Measurements from ENCODE around the gene HYKK.
"Not testable (repeated sequence)": the region's sequence is repeated elsewhere in the genome, so short reads cannot be mapped to it uniquely, and the experiment has no call there.

HYKK gene

GRCh38 chr15:78540141-78540870, 32.9 kb downstream of the HYKK start, which contains the start of gene PSMA4:
Gene PSMA4, plus strand, starts transcription at chr15:78540444. Its CDS starts 1,484 bp downstream, at chr15:78541928.
- DNase-seq (ENCODE audit: low read depth, low spot score): peak; percentile 92

DNA sequence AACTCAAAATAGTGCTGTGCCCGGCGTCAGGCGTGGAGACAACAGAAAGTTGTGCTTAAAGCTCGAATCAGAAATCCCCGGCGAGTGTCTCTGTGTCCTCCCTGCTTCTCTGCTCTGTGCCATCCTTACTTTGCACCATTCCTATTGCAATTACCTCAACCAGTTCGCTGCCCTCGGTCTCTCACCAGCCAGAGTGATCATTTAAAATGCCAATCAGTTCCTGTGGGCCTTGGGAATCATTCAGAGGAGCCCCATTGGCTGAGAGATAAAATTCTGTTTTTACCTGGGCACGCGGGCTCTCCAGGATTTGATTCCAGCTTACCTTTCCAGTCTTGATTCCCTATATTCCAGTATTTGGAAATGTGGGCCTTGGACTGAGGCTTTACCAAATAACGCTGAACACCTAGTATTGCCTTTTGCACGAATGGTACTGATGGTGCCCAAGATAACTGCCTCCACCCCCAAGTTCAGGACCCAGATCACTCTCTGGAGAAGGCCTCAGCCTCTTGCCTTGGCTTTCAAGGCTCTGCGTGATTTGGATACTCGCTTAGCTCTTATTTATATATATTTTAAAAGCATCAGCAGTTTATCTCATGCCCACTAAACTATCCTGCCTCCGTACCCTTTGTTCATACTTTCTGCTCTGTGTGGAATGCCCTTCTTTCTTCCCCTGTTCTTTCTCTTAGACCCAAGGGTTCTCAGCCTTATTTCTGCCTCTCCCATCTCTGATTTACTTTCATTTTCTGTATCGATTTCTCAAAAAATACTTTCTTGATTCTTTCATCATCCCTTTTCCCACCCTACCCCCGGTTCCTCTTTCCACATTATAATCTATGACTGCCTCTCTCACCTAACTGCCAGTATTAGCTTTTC, 33.7 kb downstream of the HYKK start:
- peak; percentile 36 for DNase-seq (ENCODE audit: low read depth, low spot score)

GRCh38 chr15:78541744-78542034, 34.3 kb downstream of the HYKK start:
- DNase-seq (ENCODE audit: low read depth, low spot score): no peak

GRCh38 chr15:78542647-78543046, 35.3 kb downstream of the HYKK start:
- DNase-seq (ENCODE audit: low read depth, low spot score): no peak

DNA sequence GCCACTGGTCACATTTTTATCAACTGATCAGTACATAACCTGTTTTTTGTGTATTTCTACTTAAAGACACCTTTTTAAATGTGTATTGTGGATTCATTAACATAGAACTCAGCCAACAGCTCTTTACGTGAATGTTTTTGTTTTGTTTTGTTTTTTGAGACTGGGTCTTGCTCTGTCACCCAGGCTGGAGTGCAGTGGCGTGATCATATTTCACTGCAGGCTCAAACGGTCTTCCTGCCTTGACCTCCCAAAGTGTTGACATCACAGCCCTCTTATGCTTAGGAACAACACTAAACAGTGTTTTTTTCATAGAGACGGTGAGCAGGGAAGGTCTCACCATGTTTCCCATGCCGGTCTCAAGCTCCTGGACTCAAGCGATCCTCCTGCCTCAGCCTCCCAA, 42.8 kb downstream of the HYKK start:
- DNase-seq (ENCODE audit: low read depth, low spot score): peak; percentile 16

- DNase-seq (ENCODE audit: low read depth, low spot score): no peak
These were observed 43.4 kb downstream of the HYKK start for GRCh38 chr15:78550815-78551214.

DNA sequence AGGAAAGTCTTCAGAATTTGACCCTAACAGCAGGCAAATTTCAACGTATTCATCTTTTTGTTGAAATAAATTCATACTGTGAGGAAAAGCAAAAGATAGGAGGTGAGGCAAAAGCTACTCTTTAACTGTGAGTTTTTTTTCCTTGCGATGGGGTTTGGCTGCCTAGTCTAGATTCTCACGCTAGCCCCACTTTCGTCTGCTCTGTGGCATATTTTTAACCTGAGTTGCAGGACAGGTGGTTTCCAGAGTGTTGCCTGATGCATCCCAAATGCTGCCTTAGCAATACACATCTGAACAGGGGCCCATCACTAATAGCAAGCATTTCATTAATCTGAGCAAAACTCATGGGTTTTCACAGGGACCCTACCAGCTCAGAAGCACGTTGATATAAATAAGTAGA, 44.5 kb downstream of the HYKK start:
- no peak for DNase-seq (ENCODE audit: low read depth, low spot score)

DNA sequence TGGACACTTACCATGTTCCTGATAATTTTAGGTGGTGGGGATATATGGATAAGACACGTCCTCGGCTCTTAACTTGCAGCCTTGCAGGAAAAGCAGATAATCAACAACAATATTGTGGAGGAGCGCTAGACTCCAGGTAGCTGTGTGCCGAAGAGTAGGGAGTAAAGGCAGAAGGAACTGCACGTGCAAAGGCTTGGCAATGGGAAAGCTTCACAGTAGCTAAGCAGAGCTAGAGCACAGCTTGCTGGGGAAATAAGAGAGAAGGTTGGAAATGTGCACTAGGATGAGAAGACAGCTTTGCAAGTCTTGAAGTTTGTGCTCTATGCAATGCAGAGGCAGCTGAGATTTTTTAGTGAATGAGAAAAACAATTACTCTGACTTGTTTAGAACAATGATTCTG, 45.2 kb downstream of the HYKK start:
- DNase-seq (ENCODE audit: low read depth, low spot score): no peak

DNA sequence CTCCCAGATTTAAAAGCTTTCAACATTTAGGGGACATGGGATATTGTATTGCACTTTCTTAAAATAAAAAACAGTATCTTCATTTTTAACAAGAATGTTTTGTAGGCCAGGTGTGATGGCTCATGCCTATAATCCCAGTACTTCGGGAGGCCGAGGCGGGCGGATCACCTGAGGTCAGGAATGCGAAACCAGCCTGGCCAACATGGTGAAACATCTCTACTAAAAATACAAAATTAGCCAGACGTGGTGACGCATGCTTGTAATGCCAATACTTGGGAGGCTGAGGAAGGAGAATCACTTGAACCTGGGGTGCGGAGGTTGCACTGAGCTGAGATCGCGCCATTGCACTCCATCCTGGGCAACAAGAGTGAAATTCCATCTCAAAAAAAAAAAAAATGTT, 52.8 kb downstream of the HYKK start:
- not testable (repeated sequence) for DNase-seq (ENCODE audit: low read depth, low spot score)

DNA sequence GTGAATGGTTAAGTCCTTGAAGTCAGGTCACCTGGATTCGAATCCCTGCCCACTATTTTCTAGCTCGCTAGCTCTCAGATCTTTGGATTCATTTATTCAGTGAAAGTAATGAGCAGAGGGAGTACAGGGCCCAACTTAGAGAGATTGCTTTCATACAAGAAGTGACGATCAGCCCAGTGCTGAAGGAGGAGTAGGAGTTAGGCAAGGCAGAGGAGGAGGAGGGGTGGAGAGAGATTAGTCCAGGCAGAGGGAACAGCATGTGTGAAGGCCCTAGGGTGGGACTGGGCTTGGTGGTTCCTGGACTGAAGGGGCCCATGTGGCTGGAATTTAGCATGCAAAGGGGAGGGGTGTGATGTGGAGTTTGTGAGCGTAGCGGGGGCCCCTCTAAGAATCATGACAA, 54.1 kb downstream of the HYKK start:
- no peak for DNase-seq (ENCODE audit: low read depth, low spot score)

DNA sequence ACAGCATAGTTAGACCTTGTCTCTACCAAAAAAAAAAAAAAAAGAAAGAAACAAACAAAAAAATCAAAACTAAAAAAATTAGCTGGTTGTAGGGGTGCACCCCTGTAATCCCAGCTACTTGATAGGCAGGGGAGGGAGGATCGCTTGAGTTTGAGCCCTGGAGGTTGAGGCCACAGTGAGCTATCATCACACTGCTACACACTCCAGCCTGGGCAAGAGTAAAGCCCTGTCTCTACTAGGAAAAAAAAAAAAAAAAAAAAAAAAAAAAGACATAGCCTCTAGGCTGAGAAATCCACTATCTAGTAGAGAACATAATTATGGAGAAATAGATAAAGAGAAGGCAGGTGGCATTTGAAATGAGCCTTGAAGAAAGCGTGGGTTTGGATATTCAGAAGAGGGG, 55.7 kb downstream of the HYKK start:
- DNase-seq (ENCODE audit: low read depth, low spot score): no peak

DNA sequence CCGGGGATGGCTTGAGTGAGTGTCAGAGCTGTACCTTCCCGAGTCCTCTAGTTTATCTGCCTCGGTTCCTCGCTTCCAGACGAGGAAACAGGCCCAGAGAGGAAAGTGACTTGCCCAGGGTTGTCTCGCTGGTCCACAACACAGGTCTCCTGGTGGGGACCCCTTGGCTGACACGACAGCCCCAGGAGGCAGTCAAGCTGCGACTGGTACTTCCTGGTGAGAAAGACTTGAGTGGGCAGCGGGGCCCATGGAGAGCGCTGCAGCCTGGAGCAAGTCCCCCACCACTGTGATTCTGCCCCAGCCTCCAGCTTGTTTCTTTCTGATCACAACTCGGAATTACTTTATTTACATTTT, 57.3 kb downstream of the HYKK start:
- no peak for DNase-seq (ENCODE audit: low read depth, low spot score)

DNA sequence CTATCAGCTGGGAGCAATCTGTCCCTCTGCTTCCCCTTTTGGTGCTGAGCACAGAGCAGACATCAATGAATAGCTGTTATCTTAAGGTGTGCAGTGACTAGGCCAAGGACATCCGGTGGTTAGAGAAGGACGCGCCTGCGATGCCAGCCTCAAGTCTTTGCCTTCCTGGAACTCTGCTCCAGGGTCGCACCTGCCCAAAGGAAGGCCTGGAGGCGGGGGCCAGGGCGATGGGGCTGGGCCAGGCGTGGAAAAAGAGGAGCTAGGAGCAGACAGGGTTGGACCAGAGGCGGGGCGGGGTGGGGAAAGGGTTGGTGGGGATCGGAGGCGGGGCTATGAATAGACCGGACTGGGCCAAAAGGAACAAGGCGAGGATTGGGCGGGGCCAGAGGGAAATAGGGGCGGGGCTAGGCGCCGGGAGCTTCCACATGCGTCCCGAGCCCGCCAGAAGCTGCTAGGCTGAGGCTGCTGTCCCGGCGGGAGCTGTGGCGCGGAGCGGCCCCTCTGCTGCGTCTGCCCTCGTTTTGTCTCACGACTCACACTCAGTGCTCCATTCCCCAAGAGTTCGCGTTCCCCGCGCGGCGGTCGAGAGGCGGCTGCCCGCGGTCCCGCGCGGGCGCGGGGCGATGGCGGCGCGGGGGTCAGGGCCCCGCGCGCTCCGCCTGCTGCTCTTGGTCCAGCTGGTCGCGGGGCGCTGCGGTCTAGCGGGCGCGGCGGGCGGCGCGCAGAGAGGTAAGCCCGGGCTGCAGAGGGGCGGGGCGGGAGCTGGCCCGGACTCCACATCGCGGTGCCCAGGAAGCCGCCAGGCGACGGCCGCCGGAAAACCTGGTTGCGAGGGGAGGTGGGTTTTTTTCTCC, 57.9 kb downstream of the HYKK start, which contains the start of gene CHRNA5:
Gene CHRNA5, plus strand, starts transcription at position 424 of the 854 bp plus-strand sequence. Its CDS starts 200 bp downstream, at position 624.
- peak; percentile 95 for DNase-seq (ENCODE audit: low read depth, low spot score)

- DNase-seq (ENCODE audit: low read depth, low spot score): peak; percentile 69
These were observed 58.8 kb downstream of the HYKK start for GRCh38 chr15:78565951-78566774.

DNA sequence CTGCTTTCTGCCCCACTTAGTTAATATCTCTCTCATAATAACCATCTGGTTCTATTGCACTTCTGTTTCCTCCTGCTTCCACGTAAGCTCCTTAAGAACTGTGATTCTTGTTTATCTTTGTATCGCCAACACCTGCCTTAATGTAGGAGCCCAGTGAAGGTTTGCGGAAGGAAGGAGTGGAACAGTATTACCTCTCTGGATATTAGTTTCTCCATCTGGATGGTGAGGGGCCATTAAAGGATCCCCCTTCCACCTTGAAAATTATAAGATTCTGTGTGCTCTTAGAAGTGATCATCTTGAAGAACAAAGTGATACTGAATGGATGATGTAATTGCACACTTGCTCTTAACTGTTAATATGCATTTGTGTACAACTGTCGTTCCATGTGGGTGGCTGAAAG, 60.2 kb downstream of the HYKK start:
- no peak for DNase-seq (ENCODE audit: low read depth, low spot score)

DNA sequence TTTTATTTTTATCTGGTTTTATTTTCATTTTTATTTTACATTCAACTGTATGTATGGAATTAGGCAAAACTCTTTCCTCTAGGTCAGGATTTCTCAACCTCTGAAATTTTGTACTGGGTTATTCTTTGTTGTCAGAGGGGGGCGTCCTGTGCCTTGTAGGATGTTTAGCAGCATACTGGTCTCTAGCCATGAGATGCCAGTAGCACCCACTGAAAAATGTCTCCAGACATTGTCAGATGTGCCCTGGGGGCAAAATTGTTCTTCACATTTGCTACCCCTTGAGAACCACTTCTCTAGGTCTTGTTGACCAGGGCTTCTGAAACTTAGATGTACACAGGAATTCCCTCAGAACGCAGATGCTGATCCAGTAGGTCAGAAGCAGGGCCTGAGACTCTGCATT, 63.3 kb downstream of the HYKK start:
- no peak for DNase-seq (ENCODE audit: low read depth, low spot score)

DNA sequence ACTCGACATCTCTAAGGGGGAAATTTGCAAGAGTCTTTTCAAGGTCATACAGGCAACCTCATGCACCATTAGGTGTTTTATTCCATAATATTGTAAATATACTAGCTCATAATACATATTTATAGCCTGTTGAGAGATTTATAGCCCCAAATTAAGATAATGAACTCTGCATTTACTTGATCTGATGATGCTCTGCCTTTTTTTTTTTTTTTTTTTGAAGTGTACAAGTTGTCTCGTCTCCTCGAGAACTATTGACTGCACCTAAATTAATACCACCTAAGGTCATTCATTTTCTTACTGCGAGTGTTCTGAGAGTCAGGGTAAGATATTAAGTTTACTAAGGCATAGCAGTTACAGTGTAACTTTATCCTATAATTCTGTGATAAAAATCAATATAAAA, 64.0 kb downstream of the HYKK start:
- no peak for DNase-seq (ENCODE audit: low read depth, low spot score)

DNA sequence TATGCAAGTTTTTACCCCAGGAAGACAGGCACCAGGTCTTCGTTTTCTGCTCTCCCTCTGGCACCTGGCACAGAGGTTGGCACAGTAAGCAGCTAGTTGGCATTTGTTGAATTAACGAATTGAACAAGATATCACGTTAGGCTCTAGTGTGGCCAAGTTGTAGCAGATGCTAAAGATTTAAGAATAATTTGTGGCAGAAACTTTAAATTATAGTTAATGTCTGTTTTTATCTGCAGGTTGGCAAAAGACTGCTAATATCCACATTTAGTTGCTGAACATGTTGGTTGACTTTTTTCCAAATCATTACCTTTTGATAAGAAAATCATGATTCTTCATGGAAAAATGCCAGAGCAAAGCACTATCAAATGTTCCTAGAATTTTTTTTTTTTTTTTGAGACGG, 66.0 kb downstream of the HYKK start:
- no peak for DNase-seq (ENCODE audit: low read depth, low spot score)

DNA sequence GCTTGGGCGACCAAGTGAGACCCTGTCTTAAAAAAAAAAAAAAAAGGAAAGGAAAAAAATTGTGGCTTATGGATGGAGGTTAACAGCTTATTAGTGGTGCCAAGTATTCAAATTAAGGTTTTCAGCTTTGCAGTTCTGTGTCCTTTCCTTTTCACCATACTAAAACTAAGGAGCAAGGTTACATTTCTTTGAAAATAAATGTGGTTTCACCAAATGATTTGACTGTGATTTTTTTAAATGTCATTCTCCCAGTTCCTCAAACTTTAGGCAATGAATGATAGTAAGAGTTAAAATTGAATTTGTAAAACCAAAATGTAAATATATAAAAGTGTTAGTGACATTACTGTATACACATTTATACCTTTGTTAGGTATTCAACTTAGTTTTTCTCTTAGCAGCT, 67.6 kb downstream of the HYKK start:
- no peak for DNase-seq (ENCODE audit: low read depth, low spot score)
